Left lung (tissue), 10 donors: ENCODE measurements around the gene PAXX. TPM values are rescaled to one million over a fixed set of nuclear protein-coding genes. Genes with fewer than 3 reads are reported as not detected.

ENCODE experiments used
- ATAC-seq: fragments of 200-7000 bp; cut with Tn5 transposase; one replicate; pipeline ENCODE4 v1.9.1; 2020; ENCODE audit warnings: moderate library complexity
- DNase-seq, 4 donors: peaks; one replicate each; pipeline ENCODE4 v3.0.0-alpha.2; 2013 to 2020
- H3K27ac ChIP-seq, 2 donors: fragments of 200-600 bp; sonication (generic) in 1 of 2; one replicate each; pipeline versions ENCODE4 v1.5.0 to v1.8.0; 2020 to 2021
- H3K27me3 ChIP-seq, 2 donors: fragments of 200-600 bp; sonication (generic) in 1 of 2; one replicate each; pipeline versions ENCODE4 v1.5.0 to v1.8.0; 2020 to 2021
- H3K36me3 ChIP-seq, 2 donors: fragments of 200-600 bp; sonication (generic) in 1 of 2; one replicate each; pipeline versions ENCODE4 v1.5.0 to v1.8.0; 2020 to 2021
- H3K4me1 ChIP-seq, 2 donors: fragments of 200-600 bp; one replicate each; pipeline ENCODE4 v1.8.0; 2021
- H3K4me3 ChIP-seq, 2 donors: fragments of 200-600 bp; sonication (generic) in 1 of 2; one replicate each; pipeline versions ENCODE4 v1.5.0 to v1.8.0; 2020 to 2021; ENCODE audit warnings: mild to moderate bottlenecking in 1 of 2
- H3K9me3 ChIP-seq, 2 donors: fragments of 200-600 bp; sonication (generic) in 1 of 2; one replicate each; pipeline versions ENCODE4 v1.5.0 to v1.8.0; 2020 to 2021
- intact Hi-C, 2 donors: fragments of 100-400 bp; cut with DNase I; formaldehyde crosslinking; loops; one replicate each; pipeline versions ENCODE4 v1.11.2 to v1.14.2; 2022
- polyA plus RNA-seq, 6 donors: library from polyadenylated mRNA; unstranded; fragments of 120-200 nt; gene quantifications; one replicate each; pipeline ENCODE4 v1.2.1, GENCODE V29; 2013; ENCODE audit not compliant: insufficient read length in 6 of 6
- total RNA-seq, 2 donors: library from RNA; stranded (reverse); fragmentation: NEBNext Ultra II Directional; extraction: Animal tissue kit (Norgen Biotek cat#: 25700); gene quantifications; one replicate each; pipeline ENCODE4 v1.2.1, GENCODE V29; 2021
- TF ChIP-seq, protein P1 (sequence below), 2 donors: fragments of 200-600 bp; sonication (generic) in 1 of 2; IDR thresholded peaks; one replicate each; pipeline versions ENCODE4 v1.5.0 to v1.8.0; 2021; ENCODE audit warnings: antibody characterized with exemption in 2 of 2
- donor health status: DM: no; HTN: yes; CAD: no.
- donor health status: DM: no; HTN: no; CAD: no.

Gene PAXX
- total and polyA plus RNA-seq, 8 donors, result 28.1 to 56.6 (median 34.2) TPM

DNA sequence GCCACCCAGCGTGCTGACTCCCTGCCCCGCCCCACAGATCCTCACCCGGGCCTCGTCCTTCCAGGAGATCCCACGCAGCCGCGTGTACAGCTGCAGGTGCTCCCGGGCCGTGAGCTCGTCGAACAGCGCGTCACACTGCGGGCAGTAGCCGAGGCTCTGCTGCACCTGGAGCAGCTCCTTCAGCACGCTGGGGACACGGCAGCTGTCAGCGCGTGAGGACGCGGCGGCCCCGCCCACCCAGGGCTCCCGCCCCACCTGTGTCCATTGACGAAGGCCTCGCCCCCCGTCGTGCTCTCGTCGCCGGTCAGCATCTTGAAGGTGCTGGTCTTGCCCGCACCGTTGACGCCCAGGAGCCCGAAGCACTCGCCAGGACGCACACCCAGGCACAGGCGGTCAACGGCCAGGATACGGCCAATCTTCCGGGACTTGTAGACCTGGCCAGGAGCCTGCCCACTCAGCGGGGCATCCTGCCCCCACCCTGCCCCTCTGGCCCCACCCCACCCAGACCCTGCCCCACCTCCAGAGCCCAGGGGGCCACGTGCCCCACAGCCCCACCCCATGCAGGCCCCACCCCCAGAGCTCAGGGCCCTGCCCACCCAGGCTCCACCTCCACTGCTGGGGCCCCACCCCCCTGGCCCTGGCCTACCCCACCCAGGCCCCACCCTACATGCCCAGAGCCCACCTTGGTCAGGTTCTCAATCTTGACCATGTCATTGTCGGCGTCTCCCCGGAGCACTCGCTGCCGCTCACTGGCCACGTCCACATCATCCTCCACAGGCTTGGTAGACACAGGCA is 17.9 kb downstream of the PAXX start:
- no peaks in the 10 kb centered on the region for H3K4me1 ChIP-seq
- H3K4me3 ChIP-seq, result no peak overlapping the region
- no peak overlapping the region for H3K27ac ChIP-seq
- H3K9me3 ChIP-seq, result peaks cover 0 to 3% of the 10 kb centered on the region in 2 donors
- peaks cover 0 to 61% of the 10 kb centered on the region in 2 donors for H3K36me3 ChIP-seq
- intact Hi-C loops, result no loop called here
- TF ChIP-seq, protein P1, sequence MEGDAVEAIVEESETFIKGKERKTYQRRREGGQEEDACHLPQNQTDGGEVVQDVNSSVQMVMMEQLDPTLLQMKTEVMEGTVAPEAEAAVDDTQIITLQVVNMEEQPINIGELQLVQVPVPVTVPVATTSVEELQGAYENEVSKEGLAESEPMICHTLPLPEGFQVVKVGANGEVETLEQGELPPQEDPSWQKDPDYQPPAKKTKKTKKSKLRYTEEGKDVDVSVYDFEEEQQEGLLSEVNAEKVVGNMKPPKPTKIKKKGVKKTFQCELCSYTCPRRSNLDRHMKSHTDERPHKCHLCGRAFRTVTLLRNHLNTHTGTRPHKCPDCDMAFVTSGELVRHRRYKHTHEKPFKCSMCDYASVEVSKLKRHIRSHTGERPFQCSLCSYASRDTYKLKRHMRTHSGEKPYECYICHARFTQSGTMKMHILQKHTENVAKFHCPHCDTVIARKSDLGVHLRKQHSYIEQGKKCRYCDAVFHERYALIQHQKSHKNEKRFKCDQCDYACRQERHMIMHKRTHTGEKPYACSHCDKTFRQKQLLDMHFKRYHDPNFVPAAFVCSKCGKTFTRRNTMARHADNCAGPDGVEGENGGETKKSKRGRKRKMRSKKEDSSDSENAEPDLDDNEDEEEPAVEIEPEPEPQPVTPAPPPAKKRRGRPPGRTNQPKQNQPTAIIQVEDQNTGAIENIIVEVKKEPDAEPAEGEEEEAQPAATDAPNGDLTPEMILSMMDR (IDR thresholded peaks at IDR 0.05), result no peak
- no peaks in the 10 kb centered on the region for H3K27me3 ChIP-seq
- DNase-seq (no peak), ATAC-seq (no peak)

DNA sequence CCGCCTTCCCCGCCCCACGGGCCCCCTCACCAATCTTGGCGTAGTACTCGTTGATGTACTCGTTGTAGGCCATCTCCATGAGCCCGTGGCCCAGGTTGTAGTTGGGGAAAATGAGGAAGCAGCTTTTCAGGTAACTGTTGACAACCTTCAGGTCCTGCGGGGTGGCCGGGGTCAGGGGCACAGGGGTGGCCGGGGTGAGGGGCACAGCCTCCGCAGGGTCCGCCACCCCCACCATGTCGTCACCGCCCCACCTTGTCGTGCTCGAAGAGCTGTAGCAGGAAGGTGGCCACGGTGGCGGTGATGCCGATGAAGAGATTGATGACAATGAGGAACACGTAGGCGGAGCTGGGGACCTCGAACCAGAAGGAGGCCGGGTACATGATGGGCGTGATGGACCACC is 18.9 kb downstream of the PAXX start:
- no peaks in the 10 kb centered on the region for H3K4me1 ChIP-seq
- DNase-seq (no peak), ATAC-seq (no peak)
- H3K27ac ChIP-seq, result no peak overlapping the region
- H3K4me3 ChIP-seq, result no peak overlapping the region
- H3K27me3 ChIP-seq, result no peaks in the 10 kb centered on the region
- H3K36me3 ChIP-seq, result peaks cover 0 to 71% of the 10 kb centered on the region in 2 donors
- no peaks in the 10 kb centered on the region for H3K9me3 ChIP-seq
- TF ChIP-seq, protein P1 (IDR thresholded peaks at IDR 0.05), result no peak
- intact Hi-C loops, result no loop called here

DNA sequence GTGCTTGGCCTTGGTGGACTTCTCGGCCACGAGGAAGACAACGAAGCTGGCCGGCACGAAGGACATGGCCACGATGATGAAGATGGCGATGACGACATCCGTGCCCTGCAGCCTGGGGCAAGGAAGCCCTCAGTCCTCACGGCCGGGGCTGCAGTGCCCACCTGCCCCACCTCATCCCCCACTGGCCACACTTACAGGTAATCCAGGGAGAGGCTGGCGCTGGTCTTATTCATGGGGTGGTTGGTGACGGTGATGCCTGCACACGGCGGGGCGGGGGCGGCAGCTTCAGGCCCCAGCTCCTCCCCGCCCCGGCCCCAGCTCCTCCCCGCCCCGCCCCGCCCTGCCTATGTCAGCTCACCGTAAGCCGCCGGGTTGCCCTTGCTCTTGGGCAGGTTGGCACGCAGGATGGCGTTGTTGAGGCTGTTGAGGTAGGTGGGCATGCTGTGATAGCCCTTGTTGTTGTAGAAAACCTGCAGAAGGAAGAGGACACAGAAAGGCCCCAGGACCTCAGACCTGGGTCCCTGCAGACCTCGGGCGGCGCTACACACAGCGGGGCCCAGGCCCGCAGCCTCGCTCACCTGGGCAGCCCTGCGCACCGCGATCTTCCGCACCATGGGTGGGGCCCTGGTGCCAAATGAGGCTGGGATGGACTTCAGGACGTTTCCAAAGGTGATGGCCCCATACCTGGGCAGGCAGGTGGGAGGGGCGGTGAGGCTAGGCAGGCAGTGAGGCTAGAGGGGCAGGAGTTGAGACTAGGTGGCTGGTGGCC is 19.9 kb downstream of the PAXX start:
- Histone ChIP-seq H3K4me1 (no peaks in the 10 kb centered on the region), H3K36me3 (peaks cover 0 to 80% of the 10 kb centered on the region in 2 donors), H3K4me3 (no peak overlapping the region), H3K27me3 (no peaks in the 10 kb centered on the region), H3K9me3 (no peaks in the 10 kb centered on the region), H3K27ac (no peak overlapping the region)
- ATAC-seq, result no peak
- intact Hi-C loops, result no loop called here
- DNase-seq, result no peak
- TF ChIP-seq, protein P1 (IDR thresholded peaks at IDR 0.05), result no peak

DNA sequence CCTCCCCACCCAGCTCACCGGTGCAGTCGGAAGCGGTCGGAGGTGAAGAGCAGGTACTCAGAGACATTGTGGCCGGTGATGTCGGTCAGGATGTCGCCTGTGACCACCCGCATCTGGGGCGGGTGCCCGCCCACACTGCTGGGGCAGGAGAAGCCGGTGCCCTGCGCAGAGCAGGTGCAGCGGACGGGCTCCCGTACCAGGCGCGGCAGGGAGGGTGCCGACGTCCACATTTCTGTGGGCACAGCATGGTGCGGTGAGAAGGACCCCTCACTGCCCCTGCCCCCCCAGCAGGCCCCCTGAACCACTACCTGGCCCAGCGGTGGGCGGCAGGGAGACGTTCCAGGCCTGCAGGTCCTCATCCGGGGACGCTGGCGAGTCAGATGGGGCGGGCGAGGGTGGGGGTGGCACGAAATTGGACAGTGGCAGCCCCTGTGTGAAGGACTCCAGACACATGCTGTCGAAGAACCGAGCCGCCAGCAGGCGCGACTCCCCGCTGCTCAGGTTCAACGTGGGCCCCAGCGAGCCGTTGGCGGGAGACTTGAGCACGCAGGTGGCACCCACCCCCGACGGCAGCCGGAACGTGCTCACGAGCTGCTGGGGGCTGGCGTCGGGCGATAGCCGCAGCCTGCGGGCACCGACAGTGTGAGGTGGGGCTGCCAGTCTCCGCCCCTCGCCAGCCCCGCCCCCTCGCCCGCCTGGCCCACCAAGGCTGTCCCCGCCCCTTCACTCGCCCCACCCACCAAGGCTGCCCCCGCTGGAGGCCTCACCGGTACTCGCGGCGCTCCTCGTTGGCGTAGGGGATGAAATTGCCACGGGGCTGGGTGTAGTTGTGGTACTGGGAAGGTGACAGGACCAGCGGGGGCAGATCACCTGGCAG is 20.7 kb downstream of the PAXX start:
- Histone ChIP-seq H3K9me3 (no peaks in the 10 kb centered on the region), H3K27me3 (no peaks in the 10 kb centered on the region), H3K4me3 (no peak overlapping the region), H3K36me3 (peaks cover 0 to 88% of the 10 kb centered on the region in 2 donors), H3K4me1 (no peaks in the 10 kb centered on the region), H3K27ac (no peak overlapping the region)
- TF ChIP-seq, protein P1 (IDR thresholded peaks at IDR 0.05), result no peak
- intact Hi-C loops, result no loop called here
- DNase-seq, result no peak
- ATAC-seq, result no peak
